HS-27A (cell line): ENCODE measurements around the gene PTK7.
"Not testable (repeated sequence)": the region's sequence is repeated elsewhere in the genome, so short reads cannot be mapped to it uniquely, and the experiment has no call there.

Experiments used
- DNase-seq: peaks from one replicate; pipeline ENCODE4 v3.0.0-alpha.2; 2012; ENCODE audit warnings: low read depth, missing footprints

PTK7 gene

DNA sequence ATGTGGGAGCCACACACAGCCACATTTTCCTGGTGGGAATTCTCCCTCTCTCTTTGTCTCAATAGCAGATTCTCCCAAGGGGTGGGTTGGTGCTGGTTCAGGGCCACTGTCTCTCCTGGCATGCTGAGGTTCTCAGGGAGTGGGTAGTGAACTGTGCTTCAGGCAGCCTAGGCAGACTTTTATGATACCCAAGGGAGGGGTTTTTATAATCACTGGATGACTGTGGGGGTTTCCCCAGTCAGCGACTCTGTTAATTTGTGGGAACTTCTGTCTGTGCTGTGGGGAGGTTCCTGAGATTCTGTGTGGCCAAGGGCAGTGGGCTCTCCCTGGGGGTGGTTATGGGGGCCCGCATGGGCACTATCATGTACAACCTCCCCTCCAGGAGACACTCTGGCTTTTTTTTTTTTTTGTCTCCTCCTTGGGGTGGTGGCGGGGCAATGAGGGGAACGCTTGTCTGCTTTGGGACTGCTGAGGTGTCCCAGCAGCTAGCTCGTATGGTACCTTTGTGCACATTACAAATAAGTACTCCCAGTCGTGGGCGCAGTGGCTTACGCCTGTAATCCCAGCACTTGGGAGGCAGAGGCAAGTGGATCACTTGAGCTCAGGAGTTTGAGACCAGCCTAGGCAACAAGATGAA is 10.0 kb downstream of the PTK7 start:
- no peak for DNase-seq

GRCh38 chr6:43088654-43089056 is 12.5 kb downstream of the PTK7 start:
- DNase-seq: no peak

GRCh38 chr6:43089467-43089866 is 13.4 kb downstream of the PTK7 start:
- DNase-seq: no peak

DNA sequence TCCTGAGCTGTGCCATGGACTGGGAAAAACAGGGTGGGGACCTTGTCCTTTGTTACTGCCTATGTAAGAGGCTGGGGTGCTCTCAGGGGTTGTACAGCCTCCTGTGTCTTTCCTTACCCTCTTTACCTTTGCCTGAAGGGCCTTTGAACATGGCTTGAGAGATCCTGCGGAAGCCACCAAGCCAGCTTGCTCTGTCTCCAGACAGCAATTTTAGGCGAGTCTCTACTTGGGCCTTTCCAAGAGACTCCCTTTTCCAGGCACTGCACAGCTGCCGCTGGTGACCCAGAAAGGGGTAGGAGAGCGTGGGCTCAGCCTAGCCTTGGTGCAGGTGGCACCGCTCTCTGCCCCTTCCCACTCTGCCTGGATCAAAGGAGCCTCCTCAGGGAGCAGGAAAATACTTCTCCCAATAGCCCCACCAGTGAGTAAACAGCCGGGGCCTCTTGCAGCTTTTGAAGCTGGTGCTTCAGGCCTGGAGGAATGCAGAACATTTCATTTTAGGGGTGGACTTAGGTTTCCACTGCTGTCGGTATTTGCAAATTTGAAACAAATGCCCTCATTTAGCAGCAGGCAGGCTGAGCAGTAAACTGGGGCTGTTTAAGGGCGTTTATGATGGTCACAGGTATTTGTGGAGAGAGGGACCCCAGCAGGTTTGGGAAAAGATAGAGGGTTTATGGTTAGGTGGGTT is 13.9 kb downstream of the PTK7 start:
- no peak for DNase-seq

GRCh38 chr6:43090559-43090956 is 14.4 kb downstream of the PTK7 start:
- no peak for DNase-seq

GRCh38 chr6:43091020-43091419 is 14.9 kb downstream of the PTK7 start:
- no peak for DNase-seq

DNA sequence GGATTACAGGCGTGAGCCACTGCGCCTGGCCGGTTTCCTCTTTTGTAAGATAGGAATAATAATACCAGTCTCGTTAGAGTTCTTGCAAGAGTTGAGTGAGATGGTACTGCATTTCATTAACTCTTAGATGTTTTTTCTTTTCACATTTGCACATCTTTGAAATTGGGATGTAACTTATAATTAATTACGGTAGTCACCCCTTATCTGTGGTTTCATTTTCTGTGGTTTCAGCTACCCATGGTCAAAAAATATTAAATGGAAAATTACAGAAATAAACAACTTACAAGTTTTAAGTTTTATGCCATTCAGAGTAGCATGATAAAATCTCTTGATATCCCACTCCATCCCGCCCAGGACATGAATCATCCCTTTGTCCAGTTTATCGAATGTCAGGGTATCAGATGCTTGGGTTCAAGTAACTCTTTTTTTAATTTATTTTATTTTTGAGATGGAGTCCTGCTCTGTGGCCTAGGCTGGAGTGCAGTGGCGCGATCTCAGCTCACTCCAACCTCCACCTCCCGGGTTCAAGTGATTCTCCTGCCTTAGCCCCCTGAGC is 15.4 kb downstream of the PTK7 start:
- no peak for DNase-seq

DNA sequence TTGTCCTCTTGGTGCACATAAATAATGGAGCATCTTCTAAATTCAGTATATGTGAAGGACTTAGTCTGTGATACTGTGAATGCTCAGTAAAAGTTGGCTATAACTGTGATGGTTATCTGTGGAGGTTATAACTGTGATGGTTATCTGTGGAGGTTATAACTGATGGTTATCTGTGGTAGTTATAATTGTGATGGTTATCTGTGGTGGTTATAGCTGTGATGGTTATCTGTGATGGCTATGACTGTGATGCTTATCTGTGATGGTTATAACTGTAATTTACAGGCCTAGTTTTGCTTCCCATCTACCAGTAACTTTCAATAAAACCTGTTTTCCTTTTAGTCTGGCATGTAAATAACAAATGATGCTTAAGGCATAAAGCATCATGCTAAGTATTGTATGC is 16.5 kb downstream of the PTK7 start:
- DNase-seq: no peak

DNA sequence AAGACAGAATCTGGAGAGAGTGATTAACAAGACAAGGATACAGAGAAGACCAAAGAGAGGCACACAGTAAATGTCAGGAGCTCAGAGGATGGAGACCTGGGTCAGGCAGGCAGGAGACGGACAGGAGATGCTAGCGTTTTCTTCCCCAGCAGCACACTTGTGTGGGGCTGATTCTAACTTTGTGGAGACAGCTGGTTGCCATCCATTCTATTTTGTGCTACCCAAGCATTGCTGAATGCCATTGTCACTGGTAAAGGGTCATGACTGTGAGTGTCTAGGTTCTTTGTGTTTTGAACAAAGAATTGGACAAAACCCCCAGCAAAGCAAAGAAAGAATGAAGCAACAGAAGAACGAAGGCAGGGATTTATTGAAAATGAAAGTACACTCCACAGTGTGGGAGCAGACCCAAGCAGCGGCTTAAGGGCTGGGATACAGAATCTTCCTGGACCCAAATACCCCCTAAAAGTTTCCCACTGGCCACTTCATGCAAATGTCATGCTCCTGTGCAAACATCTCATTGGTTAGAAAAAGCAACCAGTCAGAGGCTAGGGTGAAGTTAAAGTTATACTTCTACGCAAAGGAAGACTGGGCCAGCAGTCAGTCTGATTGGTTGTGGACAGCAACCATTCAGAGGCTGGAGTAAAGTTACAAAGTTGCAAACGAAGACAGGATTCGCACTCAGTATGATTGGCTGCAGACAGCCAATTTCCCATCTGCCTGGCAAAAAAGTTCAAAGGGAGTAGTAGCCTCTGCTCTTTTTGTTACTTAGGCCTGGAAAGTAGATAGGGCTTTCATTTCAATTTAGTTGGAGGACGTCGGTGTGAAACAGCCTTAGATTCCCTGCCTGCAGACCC is 17.5 kb downstream of the PTK7 start:
- no peak for DNase-seq

- DNase-seq: no peak
Measured at GRCh38 chr6:43095939-43096338, 19.8 kb downstream of the PTK7 start.

- no peak for DNase-seq
Measured at GRCh38 chr6:43096451-43097097, 20.5 kb downstream of the PTK7 start.

DNA sequence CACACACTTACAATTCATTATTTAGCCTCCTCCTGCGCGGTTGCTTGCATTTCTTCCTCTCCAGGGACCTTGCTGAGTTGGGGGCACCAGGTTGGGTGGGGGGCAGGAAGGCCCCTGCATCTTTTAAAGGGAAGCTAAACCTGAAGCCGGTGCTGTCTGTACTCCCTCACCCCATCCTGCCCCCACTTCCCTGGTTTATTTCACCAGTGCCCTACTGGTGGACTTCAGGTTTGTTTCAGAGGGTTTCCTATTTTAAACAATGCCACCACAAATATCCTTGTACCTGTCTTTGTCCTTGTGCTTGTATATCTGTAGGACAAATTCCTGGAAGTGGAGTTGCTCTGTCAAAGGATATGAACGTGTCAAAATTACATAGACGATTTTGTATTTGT is 21.0 kb downstream of the PTK7 start:
- DNase-seq: no peak

GRCh38 chr6:43097502-43097901 is 21.4 kb downstream of the PTK7 start:
- no peak for DNase-seq

DNA sequence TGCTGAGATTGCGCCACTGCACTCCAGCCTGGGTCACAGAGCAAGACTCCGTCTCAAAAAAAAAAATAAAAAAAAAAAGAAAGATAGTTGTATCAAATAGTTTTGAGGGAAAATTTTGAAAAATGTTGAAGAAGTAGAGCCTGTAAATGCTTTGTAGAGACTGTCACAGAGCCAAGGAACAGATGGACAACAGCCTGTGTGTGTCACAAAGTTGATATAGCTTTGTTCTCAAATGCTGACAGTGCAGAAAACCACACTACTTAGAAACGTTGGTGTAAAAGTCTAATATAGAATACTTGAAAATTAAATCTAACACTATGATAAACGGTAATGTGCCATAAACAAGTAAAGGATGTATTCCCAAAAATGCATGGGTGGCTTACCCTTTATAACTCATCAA is 25.4 kb downstream of the PTK7 start:
- DNase-seq: no peak

DNA sequence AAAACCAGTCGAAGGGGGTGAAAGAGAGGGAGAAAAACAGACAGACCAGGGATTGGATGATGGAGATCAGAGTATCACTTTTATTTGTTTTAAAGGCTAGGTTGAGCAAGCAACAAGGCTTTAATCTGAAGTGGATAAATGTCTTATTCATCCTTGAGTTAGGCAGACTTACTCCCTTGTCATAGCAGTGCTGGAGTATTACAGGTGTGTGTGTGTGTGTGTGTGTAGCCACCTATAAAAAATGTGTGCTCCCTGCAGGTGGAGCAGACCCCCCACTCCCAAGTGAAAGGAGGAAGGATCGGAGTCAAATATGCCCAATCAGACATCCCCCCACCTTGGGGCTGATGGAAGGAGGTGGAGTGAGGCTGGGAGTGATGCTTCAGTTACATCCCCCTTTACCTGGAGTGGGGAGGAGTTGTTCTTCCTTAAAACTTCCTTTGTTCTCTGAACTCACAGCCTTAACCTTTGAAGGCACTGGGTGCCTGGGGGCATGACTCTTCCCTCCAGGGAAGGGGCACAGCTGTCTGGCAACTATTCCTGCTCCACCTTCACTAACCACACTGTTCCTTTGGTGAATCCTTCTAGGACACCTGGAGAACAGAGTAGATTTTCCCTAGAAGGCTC is 27.3 kb downstream of the PTK7 start:
- DNase-seq: no peak

GRCh38 chr6:43105538-43106222 is 29.6 kb downstream of the PTK7 start:
- no peak for DNase-seq

DNA sequence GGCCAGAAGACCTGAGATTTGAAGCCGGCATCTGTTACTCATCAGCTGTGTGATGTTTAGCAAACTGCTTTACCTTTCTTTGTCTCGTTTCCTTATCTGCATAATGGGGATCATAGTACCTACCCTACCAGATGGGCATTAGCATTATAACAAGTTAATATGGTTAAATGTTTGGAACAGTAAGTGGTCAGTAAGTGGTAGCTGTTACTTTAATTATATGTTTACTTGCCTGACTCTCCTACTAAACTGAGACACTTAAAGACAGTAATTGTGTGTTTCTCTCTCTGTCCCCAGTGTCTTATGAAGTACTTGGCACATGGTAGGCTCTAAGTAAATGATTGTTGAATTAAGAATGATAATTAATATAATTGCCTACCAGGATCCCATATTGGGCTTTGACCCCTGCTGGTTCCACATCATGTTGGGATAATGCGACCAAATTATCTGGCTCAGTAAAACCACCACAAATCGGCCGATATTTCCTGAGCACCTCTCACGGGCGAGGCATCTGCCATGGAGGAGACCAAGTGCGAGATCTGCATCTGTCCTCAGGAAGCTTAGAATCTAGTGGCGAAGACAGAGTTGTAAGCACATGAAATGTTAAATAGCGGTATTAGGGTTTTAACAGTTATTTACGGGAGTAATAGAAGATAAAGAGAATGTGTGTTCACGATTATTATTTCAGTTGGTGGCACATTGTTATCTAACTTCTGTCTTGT is 31.4 kb downstream of the PTK7 start:
- no peak for DNase-seq

DNA sequence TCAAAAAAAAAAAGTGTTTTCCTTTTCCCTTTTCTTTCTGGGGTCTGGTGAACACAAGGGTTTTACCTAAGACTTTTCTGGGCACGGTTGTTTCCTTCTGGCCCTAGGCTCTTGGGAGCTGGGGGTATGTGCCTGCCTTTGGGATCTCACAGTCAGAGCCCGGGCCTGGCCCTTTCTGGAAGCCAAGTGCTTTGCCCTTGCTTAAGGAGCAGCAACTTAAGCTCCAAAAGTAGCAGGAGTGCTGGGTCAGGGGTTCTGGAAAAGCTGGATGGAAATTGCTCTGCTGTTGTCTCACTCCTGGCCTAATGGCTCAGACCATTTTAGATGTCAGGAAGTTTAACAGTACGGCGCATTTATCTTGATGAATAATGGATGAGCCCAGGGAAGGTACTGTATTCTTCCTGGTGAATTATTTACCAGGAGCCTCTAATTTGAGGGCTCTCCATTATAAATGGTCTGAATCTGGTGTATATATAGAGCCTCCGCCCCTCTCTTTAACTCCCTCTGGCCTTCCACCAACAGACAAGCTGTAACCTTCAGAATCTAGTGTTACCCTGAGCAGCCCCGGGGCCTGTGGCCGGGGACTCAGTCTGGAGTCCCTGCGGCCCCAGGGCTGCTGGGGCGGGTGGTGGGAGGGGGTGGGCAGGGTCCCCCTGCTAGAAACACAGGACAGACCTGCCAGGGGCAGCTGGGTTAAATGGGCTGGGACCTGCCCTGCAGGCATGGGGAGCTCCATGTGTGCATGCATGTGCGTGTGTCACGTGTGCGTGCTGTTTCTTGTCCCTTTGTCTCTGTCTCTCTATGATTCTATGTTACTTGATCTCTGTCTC is 37.5 kb downstream of the PTK7 start:
- no peak for DNase-seq

DNA sequence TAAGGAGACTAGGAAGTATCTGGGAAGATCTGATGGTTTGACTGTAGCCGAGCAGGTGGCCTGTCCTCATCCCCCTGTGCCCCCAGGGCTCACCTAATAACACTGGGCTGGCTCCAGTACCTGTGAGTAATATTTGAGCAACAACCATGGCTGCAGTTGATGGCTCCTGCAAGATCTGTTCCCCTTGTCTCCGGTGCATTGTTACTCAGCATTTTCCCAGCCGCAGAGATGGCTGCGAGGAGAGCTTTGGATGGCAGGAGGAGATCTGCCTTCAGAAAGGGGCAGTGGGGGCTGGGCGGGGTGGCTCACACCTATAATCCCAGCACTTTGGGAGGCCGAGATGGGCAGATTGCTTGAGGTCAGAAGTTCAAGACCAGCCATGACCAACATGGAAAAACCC is 39.3 kb downstream of the PTK7 start:
- no peak for DNase-seq

DNA sequence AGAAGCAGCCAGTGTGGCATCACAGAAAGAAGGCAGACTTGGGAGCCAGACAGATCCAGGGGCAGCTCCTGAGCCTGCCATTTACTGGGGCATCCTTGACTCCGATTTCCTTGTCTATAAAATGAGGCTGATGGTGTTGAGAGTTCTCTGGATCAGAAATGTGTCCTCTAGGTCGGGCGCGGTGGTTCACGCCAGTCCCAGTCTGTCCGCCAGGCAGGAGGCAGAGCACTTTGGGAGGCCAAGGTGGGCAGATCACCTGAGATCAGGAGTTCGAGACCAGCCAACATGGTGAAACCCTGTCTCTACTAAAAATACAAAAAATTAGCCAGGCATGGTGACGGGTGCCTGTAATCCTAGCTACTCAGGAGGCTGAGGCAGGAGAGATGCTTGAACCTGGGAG is 41.4 kb downstream of the PTK7 start:
- not testable (repeated sequence) for DNase-seq
